Endothelial cell of umbilical vein (primary cell): ENCODE measurements around the gene CSMD2. TPM values are rescaled to one million over a fixed set of nuclear protein-coding genes. Genes with fewer than 3 reads are reported as not detected.

Source experiments
- BruUV-seq: library from RNA; stranded (reverse); fragments of 400-500 nt; replicated peaks from 2 replicates; lab custom pipeline; 2021; lab: Mats Ljungman, UMichigan
- CTCF ChIA-PET: fragments of 300-600, 350-600 bp; sonication (Branson Sonifier 250); formaldehyde crosslinking; loops from one replicate; lab custom pipeline; 2021; ENCODE audit warnings: antibody characterized with exemption, inconsistent platforms; lab: Charles Lee
- POLR2A ChIA-PET: fragments of 300-600, 350-600 bp; sonication (Branson Sonifier 250); formaldehyde crosslinking; loops from one replicate; lab custom pipeline; 2021; ENCODE audit warnings: antibody characterized with exemption, inconsistent platforms; lab: Charles Lee
- DNase-seq: peaks from one replicate; pipeline ENCODE4 v3.0.0-alpha.2; 2011; ENCODE audit warnings: low read depth, low spot score
- FAIRE-seq: peaks from 2 replicates; lab custom pipeline; 2011; peaks lifted over from hg19 to GRCh38; lab: Jason Lieb, UNC
- H2AFZ ChIP-seq: 2 replicates; pipeline ENCODE4 v1.6.0; 2012; ENCODE audit warnings: low read depth, low read length, control low read depth, inconsistent platforms
- H3K27ac ChIP-seq: 2 replicates; pipeline ENCODE4 v1.5.1; 2011; ENCODE audit warnings: low read depth, mild to moderate bottlenecking, control low read depth, low read length, moderate library complexity; ENCODE audit not compliant: insufficient read depth
- H3K27me3 ChIP-seq, 2 experiments: 2 replicates each; pipeline versions ENCODE4 v1.6.0 to v1.6.1; 2011; ENCODE audit warnings: low read length in 2 of 2, mixed read lengths in 1 of 2; ENCODE audit not compliant: control insufficient read depth in 2 of 2, insufficient read depth in 2 of 2
- H3K36me3 ChIP-seq, 2 experiments: 2 replicates in 1 of 2; 3 replicates in 1 of 2; pipeline ENCODE4 v1.5.1; 2011; ENCODE audit warnings: low read length in 2 of 2, mild to moderate bottlenecking in 1 of 2, moderate library complexity in 1 of 2; ENCODE audit not compliant: control insufficient read depth in 2 of 2, insufficient read depth in 2 of 2; ENCODE audit errors: extremely low read depth in 1 of 2
- H3K4me1 ChIP-seq: 3 replicates; pipeline ENCODE4 v1.5.1; 2011; ENCODE audit warnings: mild to moderate bottlenecking, low read length; ENCODE audit not compliant: control insufficient read depth, insufficient read depth; ENCODE audit errors: extremely low read depth
- H3K4me2 ChIP-seq: 2 replicates; pipeline ENCODE4 v1.6.1; 2011; ENCODE audit warnings: low read length, control low read depth, mixed read lengths; ENCODE audit not compliant: insufficient read depth
- H3K4me3 ChIP-seq, 3 experiments: fragments of 200-600 bp in 1 of 3; sonication (generic), shearing (Covaris generic) in 1 of 3; replicated peaks in 1 of 3; 2 replicates each; pipeline ENCODE4 v1.5.1; 2011 to 2016; ENCODE audit warnings: control low read depth in 3 of 3, low read length in 3 of 3, mild to moderate bottlenecking in 2 of 3, inconsistent platforms in 1 of 3, low read depth in 1 of 3, moderate library complexity in 1 of 3; ENCODE audit not compliant: insufficient read depth in 1 of 3
- H3K79me2 ChIP-seq: 2 replicates; pipeline ENCODE4 v1.6.0; 2012; ENCODE audit warnings: low read length, inconsistent platforms; ENCODE audit not compliant: control insufficient read depth, insufficient read depth
- H3K9ac ChIP-seq: replicated peaks from 2 replicates; pipeline ENCODE3; 2011; ENCODE audit warnings: low read length, control low read depth; ENCODE audit not compliant: insufficient read depth; ENCODE audit errors: extremely low read depth
- H3K9me1 ChIP-seq: replicated peaks from 3 replicates; pipeline ENCODE4 v1.6.0; 2011; ENCODE audit warnings: mild to moderate bottlenecking, low read length; ENCODE audit not compliant: control insufficient read depth, insufficient read depth; ENCODE audit errors: extremely low read depth
- H3K9me3 ChIP-seq: replicated peaks from 2 replicates; pipeline ENCODE4 v1.5.1; 2012; ENCODE audit warnings: low read length, inconsistent platforms; ENCODE audit not compliant: control insufficient read depth, insufficient read depth
- H4K20me1 ChIP-seq: replicated peaks from 2 replicates; pipeline ENCODE3; 2011; ENCODE audit warnings: mild to moderate bottlenecking, low read length; ENCODE audit not compliant: control insufficient read depth, insufficient read depth; ENCODE audit errors: extremely low read depth
- EZH2 ChIP-seq: IDR thresholded peaks from 2 replicates; pipeline ENCODE4 v1.6.1; 2012; ENCODE audit warnings: borderline replicate concordance, low read depth, mild to moderate bottlenecking, moderate library complexity, low read length, inconsistent platforms; ENCODE audit not compliant: severe bottlenecking
- FOS ChIP-seq: IDR thresholded peaks from 2 replicates; pipeline ENCODE4 v1.6.1; 2011; ENCODE audit warnings: mild to moderate bottlenecking, low read length, moderate library complexity, borderline replicate concordance; ENCODE audit not compliant: insufficient read depth
- GATA2 ChIP-seq: IDR thresholded peaks from 2 replicates; pipeline ENCODE4 v1.7.0; 2011; ENCODE audit warnings: low read depth, mild to moderate bottlenecking, moderate library complexity, mixed read lengths, low read length; ENCODE audit not compliant: insufficient read length, insufficient read depth
- POLR2A ChIP-seq: IDR thresholded peaks from 2 replicates; pipeline ENCODE4 v1.6.1; 2012; ENCODE audit warnings: low read depth, mild to moderate bottlenecking, control low read depth, low read length
- dilution Hi-C: fragments of 300-500 bp; cut with MboI; formaldehyde crosslinking; loops from one replicate; pipeline ENCODE4 v1.15.0; 2019; ENCODE audit warnings: low sequenced_read_pairs; ENCODE audit not compliant: extremely low pct_ligation_motif_present
- intact Hi-C: fragments of 100-400 bp; cut with micrococcal nuclease; formaldehyde crosslinking; loops from one replicate; pipeline ENCODE4 v1.10.0; 2022
- polyA plus RNA-seq, 4 experiments: library from polyadenylated mRNA; depleted of rRNA in 3 of 4; stranded (reverse) in 3 of 4; unstranded in 1 of 4; fragments of >200 nt; gene quantifications; 2 replicates each; pipeline versions ENCODE4 v1.2.1 to v1.2.3, GENCODE V29; 2011 to 2012; ENCODE audit warnings: missing spikeins in 1 of 4
- total RNA-seq: library from RNA; stranded (reverse); gene quantifications from 2 replicates; pipeline ENCODE4 v1.2.3, GENCODE V29; 2021
- TF ChIP-seq, protein P1 (sequence below), 2 donors: IDR thresholded peaks; 1 replicate in 1 of 2; 2 replicates in 1 of 2; pipeline ENCODE4 v1.5.1; 2011; ENCODE audit warnings: low read length in 2 of 2, mild to moderate bottlenecking in 2 of 2, moderate library complexity in 2 of 2, control low read depth in 1 of 2, inconsistent platforms in 1 of 2, low read depth in 1 of 2; ENCODE audit not compliant: insufficient read depth in 1 of 2; ENCODE audit errors: extremely low read depth in 1 of 2
- TF ChIP-seq, protein P2 (sequence below): IDR thresholded peaks from 2 replicates; pipeline ENCODE4 v1.6.1; 2011; ENCODE audit not compliant: insufficient read depth, insufficient read length

Gene CSMD2
- total and polyA plus RNA-seq, 2 donors (not counting 3 experiments of a cell fraction or from before 2014, with no cell fraction given): under 0.01 TPM; not detected in 1

DNA sequence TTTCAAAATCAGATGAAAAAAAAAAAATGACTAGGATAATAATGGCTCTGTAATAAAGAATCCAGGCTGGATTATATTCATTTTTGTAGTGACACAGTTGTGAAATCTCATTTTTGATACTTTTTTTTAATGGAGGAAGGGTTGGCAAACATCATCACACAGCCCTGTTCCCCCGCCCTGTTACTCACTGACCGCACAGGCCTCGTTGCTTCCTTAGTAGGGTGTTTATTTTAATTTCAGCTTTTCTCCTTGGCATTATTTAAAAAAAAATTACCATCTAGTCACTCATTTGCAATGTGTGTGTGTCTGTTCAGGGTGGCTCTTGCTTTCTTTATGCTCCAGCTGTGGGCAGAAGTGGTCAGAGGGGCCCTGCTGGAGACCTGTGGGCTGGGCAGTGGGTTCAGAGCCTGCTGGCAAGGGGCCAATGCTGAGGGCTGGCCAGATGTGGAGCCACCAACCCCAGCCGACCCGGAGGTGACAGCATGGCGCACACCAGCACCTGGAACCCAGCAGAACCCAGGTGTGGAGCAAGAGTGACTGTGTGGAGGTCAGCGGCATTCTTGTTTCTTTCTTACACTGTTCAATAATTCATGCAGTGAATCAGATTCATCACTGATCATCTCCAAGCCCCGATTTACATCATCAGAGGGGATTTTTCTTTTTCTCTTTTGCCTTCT, 648.0 kb downstream of the CSMD2 start:
- TF ChIP-seq POLR2A (no peak), FOS (no peak)
- Histone ChIP-seq H2AFZ (no peak overlapping the region), H3K36me3 (no peaks in the 10 kb centered on the region), H3K79me2 (no peaks in the 10 kb centered on the region), H3K27ac (no peak overlapping the region), H3K27me3 (no peaks in the 10 kb centered on the region), H3K4me2 (no peak overlapping the region), H4K20me1 (no peaks in the 10 kb centered on the region), H3K9me3 (no peaks in the 10 kb centered on the region), H3K9ac (no peak overlapping the region), H3K4me3 (no peak overlapping the region), H3K4me1 (no peaks in the 10 kb centered on the region), H3K9me1 (no peaks in the 10 kb centered on the region)
- BruUV-seq: no TSS peak
- ChIA-PET CTCF (no interaction called here), POLR2A (no interaction called here)
- dilution Hi-C loops (no loop called here), intact Hi-C loops (no loop called here)
- no peak for DNase-seq
- FAIRE-seq: no peak

DNA sequence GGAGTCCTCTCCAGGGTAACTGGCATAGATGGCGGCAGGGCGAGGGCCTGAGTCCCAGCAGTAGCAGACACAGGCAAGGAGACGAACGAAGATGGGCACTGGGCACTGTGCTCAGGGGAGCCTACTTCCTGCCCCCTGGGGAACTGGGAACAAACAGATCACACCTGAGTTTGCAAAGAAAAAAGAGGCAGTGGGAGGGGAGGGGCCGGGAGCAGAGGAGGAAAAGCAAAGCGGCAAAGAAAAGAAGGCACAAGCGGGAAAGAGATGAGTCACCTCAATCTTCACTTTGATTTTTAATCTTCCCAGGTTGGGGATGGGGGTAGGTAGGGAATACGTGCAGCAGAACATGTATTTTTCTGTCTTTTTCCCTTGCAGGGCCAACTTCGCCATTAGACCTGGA, 648.6 kb downstream of the CSMD2 start:
- H3K4me1 ChIP-seq: no peaks in the 10 kb centered on the region
- no peak overlapping the region for H3K4me2 ChIP-seq
- TF ChIP-seq EZH2 (no peak), FOS (no peak), GATA2 (no peak), POLR2A (no peak)
- TF ChIP-seq, protein P1, sequence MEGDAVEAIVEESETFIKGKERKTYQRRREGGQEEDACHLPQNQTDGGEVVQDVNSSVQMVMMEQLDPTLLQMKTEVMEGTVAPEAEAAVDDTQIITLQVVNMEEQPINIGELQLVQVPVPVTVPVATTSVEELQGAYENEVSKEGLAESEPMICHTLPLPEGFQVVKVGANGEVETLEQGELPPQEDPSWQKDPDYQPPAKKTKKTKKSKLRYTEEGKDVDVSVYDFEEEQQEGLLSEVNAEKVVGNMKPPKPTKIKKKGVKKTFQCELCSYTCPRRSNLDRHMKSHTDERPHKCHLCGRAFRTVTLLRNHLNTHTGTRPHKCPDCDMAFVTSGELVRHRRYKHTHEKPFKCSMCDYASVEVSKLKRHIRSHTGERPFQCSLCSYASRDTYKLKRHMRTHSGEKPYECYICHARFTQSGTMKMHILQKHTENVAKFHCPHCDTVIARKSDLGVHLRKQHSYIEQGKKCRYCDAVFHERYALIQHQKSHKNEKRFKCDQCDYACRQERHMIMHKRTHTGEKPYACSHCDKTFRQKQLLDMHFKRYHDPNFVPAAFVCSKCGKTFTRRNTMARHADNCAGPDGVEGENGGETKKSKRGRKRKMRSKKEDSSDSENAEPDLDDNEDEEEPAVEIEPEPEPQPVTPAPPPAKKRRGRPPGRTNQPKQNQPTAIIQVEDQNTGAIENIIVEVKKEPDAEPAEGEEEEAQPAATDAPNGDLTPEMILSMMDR (IDR thresholded peaks at IDR 0.05; ENCODE audit: extremely low read depth in 1 of 2, insufficient read depth in 1 of 2, low read depth in 1 of 2, low read length in 2 of 2): no peak
- TF ChIP-seq, protein P2, sequence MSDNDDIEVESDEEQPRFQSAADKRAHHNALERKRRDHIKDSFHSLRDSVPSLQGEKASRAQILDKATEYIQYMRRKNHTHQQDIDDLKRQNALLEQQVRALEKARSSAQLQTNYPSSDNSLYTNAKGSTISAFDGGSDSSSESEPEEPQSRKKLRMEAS: no peak
- ChIA-PET POLR2A (no interaction called here), CTCF (no interaction called here)
- H2AFZ ChIP-seq: no peak overlapping the region
- H3K4me3 ChIP-seq: no peak overlapping the region
- intact Hi-C loops (no loop called here), dilution Hi-C loops (no loop called here)
- H3K9me3 ChIP-seq: no peaks in the 10 kb centered on the region
- H3K27me3 ChIP-seq: no peaks in the 10 kb centered on the region
- no peak overlapping the region for H3K9ac ChIP-seq
- BruUV-seq: no TSS peak
- H3K9me1 ChIP-seq: no peaks in the 10 kb centered on the region
- DNase-seq (no peak), FAIRE-seq (no peak)
- no peaks in the 10 kb centered on the region for H4K20me1 ChIP-seq
- no peaks in the 10 kb centered on the region for H3K79me2 ChIP-seq
- H3K27ac ChIP-seq: no peak overlapping the region
- no peaks in the 10 kb centered on the region for H3K36me3 ChIP-seq
